Endodermal cell (in vitro differentiated cells): ENCODE results near the gene BTNL9. TPM values are rescaled to one million over a fixed set of nuclear protein-coding genes. Genes with fewer than 3 reads are reported as not detected.

Source experiments
- DNase-seq: peaks from one replicate; pipeline ENCODE4 v3.0.0-alpha.2; 2017
- H3K27ac ChIP-seq: 2 replicates; pipeline ENCODE4 v1.5.1; 2013; ENCODE audit warnings: mild to moderate bottlenecking, low read depth, low read length, moderate library complexity
- H3K27me3 ChIP-seq: 2 replicates; pipeline ENCODE4 v1.6.1; 2013; ENCODE audit warnings: mild to moderate bottlenecking, low read length, moderate library complexity; ENCODE audit not compliant: insufficient read depth, control insufficient read depth, poor library complexity, severe bottlenecking
- H3K36me3 ChIP-seq: 2 replicates; pipeline ENCODE4 v1.7.0; 2013; ENCODE audit warnings: mild to moderate bottlenecking, low read length, moderate library complexity; ENCODE audit not compliant: control insufficient read depth, insufficient read depth
- H3K4me1 ChIP-seq: one replicate; pipeline ENCODE4 v1.7.0; 2013; ENCODE audit warnings: low read length; ENCODE audit not compliant: control insufficient read depth, insufficient read depth
- H3K4me3 ChIP-seq: 2 replicates; pipeline ENCODE4 v1.5.1; 2013; ENCODE audit warnings: mild to moderate bottlenecking, low read length, moderate library complexity
- H3K9ac ChIP-seq: 2 replicates; pipeline ENCODE4 v1.6.1; 2013; ENCODE audit warnings: mild to moderate bottlenecking, low read length, moderate library complexity; ENCODE audit not compliant: poor library complexity, severe bottlenecking; ENCODE audit errors: extremely low read depth
- H3K9me3 ChIP-seq: 2 replicates; pipeline ENCODE4 v1.6.1; 2013; ENCODE audit warnings: mild to moderate bottlenecking, low read length, moderate library complexity; ENCODE audit not compliant: control insufficient read depth
- H3K27ac Mint-ChIP-seq: 2 replicates; pipeline ENCODE4 v1.8.0; 2020; ENCODE audit warnings: mixed read lengths
- H3K27me3 Mint-ChIP-seq: 2 replicates; pipeline ENCODE4 v1.8.0; 2021; ENCODE audit warnings: mild to moderate bottlenecking, mixed read lengths; ENCODE audit not compliant: insufficient read depth
- H3K36me3 Mint-ChIP-seq: 2 replicates; pipeline ENCODE4 v1.8.0; 2020; ENCODE audit warnings: low read depth, mixed read lengths
- H3K4me1 Mint-ChIP-seq: 2 replicates; pipeline ENCODE4 v1.8.0; 2020; ENCODE audit warnings: mixed read lengths
- H3K4me3 Mint-ChIP-seq: 2 replicates; pipeline ENCODE4 v1.8.0; 2020; ENCODE audit warnings: mild to moderate bottlenecking, moderate library complexity, mixed read lengths
- H3K9me3 Mint-ChIP-seq: 2 replicates; pipeline ENCODE4 v1.8.0; 2020; ENCODE audit warnings: mild to moderate bottlenecking, mixed read lengths
- WGBS, 2 experiments: methylation state at CpG; one replicate each; pipeline versions ENCODE4 v1.1.5 to v1.1.7; 2013; ENCODE audit warnings: missing lambda C conversion rate in 2 of 2, mixed read lengths in 1 of 2; ENCODE audit not compliant: insufficient coverage in 1 of 2, insufficient read length in 1 of 2; 5-methylcytosine and 5-hydroxymethylcytosine counted together
- total RNA-seq, 2 donors: library from RNA; stranded (reverse); fragmentation: NEBNext Ultra II Directional in 1 of 2; extraction: Animal tissue kit (Norgen Biotek cat#: 25700) in 1 of 2; gene quantifications; 2 replicates in 1 of 2; 3 replicates in 1 of 2; pipeline ENCODE4 v1.2.1, GENCODE V29; 2021
- TF ChIP-seq, protein P1 (sequence below): fragments of 200-600 bp; sonication (generic); conservative IDR thresholded peaks from 2 replicates; pipeline ENCODE4 v1.5.0; 2021; ENCODE audit warnings: antibody characterized with exemption, mild to moderate bottlenecking

BTNL9 gene
- total RNA-seq, 2 donors from 2014 or later = not detected

GRCh38 chr5:181047921-181048320 lies 7.9 kb downstream of the BTNL9 start:
- no peaks in the 10 kb centered on the region for H3K36me3 ChIP-seq
- no peak overlapping the region for H3K27ac ChIP-seq
- no peak overlapping the region for H3K27ac Mint-ChIP-seq
- H3K27me3 ChIP-seq = peaks cover 25% of the 10 kb centered on the region
- H3K4me3 Mint-ChIP-seq = no peak overlapping the region
- no peaks in the 10 kb centered on the region for H3K36me3 Mint-ChIP-seq
- peaks cover 18% of the 10 kb centered on the region for H3K9me3 ChIP-seq
- peaks cover 38% of the 10 kb centered on the region for H3K27me3 Mint-ChIP-seq
- DNase-seq = no peak
- WGBS, 2 experiments = 86% methylated on average over 13 to 15 of the region's 15 CpGs
- no peaks in the 10 kb centered on the region for H3K4me1 Mint-ChIP-seq
- TF ChIP-seq, protein P1, sequence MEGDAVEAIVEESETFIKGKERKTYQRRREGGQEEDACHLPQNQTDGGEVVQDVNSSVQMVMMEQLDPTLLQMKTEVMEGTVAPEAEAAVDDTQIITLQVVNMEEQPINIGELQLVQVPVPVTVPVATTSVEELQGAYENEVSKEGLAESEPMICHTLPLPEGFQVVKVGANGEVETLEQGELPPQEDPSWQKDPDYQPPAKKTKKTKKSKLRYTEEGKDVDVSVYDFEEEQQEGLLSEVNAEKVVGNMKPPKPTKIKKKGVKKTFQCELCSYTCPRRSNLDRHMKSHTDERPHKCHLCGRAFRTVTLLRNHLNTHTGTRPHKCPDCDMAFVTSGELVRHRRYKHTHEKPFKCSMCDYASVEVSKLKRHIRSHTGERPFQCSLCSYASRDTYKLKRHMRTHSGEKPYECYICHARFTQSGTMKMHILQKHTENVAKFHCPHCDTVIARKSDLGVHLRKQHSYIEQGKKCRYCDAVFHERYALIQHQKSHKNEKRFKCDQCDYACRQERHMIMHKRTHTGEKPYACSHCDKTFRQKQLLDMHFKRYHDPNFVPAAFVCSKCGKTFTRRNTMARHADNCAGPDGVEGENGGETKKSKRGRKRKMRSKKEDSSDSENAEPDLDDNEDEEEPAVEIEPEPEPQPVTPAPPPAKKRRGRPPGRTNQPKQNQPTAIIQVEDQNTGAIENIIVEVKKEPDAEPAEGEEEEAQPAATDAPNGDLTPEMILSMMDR = no peak
- no peak overlapping the region for H3K4me3 ChIP-seq
- H3K9ac ChIP-seq = no peak overlapping the region
- H3K4me1 ChIP-seq = no peaks in the 10 kb centered on the region
- no peaks in the 10 kb centered on the region for H3K9me3 Mint-ChIP-seq

DNA sequence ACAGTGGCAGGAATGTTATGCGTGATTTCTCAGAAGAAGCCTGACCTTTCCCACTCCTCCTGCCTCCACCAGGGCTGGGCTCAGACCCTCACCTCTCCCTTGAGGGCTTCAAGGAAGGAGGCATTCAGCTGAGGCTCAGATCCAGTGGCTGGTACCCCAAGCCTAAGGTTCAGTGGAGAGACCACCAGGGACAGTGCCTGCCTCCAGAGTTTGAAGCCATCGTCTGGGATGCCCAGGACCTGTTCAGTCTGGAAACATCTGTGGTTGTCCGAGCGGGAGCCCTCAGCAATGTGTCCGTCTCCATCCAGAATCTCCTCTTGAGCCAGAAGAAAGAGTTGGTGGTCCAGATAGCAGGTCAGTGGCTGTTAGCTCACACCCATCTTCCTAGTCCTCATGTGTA lies 9.9 kb downstream of the BTNL9 start:
- Histone ChIP-seq H3K9me3 (peaks cover 25% of the 10 kb centered on the region), H3K4me3 (no peak overlapping the region), H3K36me3 (no peaks in the 10 kb centered on the region), H3K27ac (no peak overlapping the region), H3K9ac (no peak overlapping the region), H3K4me1 (no peaks in the 10 kb centered on the region), H3K27me3 (peaks cover 45% of the 10 kb centered on the region)
- no peaks in the 10 kb centered on the region for H3K9me3 Mint-ChIP-seq
- H3K27ac Mint-ChIP-seq = no peak overlapping the region
- H3K36me3 Mint-ChIP-seq = no peaks in the 10 kb centered on the region
- H3K4me3 Mint-ChIP-seq = no peak overlapping the region
- peak; percentile 31 for DNase-seq
- 83 to 85% methylated on average over 5 of the region's 5 CpGs for WGBS, 2 experiments
- peaks cover 58% of the 10 kb centered on the region for H3K27me3 Mint-ChIP-seq
- TF ChIP-seq, protein P1 = no peak
- H3K4me1 Mint-ChIP-seq = peaks cover 8% of the 10 kb centered on the region

DNA sequence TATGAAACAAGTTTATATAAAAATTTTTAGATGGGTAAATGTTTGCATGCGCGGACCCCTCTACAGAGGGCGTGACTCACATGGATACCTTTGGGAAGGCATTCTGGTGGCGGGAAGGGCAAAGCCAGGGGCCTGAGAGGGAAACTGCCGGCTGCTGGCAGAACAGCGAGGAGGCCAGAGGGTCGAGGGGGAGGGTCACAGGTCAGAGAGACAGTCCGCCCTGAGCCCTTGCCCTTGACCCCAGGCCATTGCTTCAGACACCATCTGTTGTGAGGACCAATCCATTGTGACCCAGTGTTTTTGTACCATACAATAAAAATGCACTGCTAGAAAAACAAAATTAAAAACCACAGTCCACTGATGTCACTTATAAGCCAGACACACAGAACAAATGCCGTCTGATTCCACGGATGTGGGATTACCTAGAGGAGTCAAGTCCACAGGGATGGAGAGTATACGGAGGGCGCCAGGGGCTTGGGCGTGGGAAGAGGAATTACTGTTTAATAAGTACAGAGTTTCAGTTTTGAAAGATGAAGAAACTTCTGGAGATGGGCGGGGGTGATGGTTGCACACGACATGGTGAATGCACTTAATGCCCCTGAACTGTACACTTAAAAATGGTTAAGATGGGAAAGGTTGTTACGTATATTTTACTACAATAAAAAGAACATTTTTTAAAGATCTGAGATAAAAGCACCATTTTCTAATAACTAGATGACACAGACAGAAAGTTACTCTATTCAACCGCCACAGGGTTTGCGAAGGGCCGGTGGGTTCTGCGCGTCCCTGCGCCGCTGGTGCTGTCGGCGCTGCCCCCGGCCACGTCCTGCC lies 12.0 kb downstream of the BTNL9 start:
- H3K36me3 Mint-ChIP-seq = no peaks in the 10 kb centered on the region
- WGBS, 2 experiments = 75 to 79% methylated on average over 11 to 26 of the region's 27 CpGs
- Histone ChIP-seq H3K4me3 (no peak overlapping the region), H3K9ac (no peak overlapping the region), H3K9me3 (peaks cover 19% of the 10 kb centered on the region), H3K36me3 (no peaks in the 10 kb centered on the region), H3K27ac (no peak overlapping the region), H3K4me1 (no peaks in the 10 kb centered on the region), H3K27me3 (peaks cover 57% of the 10 kb centered on the region)
- H3K27ac Mint-ChIP-seq = no peak overlapping the region
- H3K4me1 Mint-ChIP-seq = peaks cover 8% of the 10 kb centered on the region
- H3K27me3 Mint-ChIP-seq = peaks cover 78% of the 10 kb centered on the region
- peak overlapping the region; percentile 59 for H3K4me3 Mint-ChIP-seq
- peak; percentile 42 for DNase-seq
- TF ChIP-seq, protein P1 = no peak
- H3K9me3 Mint-ChIP-seq = no peaks in the 10 kb centered on the region
